Spleen (tissue), 7 donors: ENCODE data around the gene MCF2L.

Source experiments
- CTCF ChIP-seq, 11 experiments: fragments of 200-600 bp in 7 of 11; fragments of 450-650 bp in 4 of 11; sonication (generic) in 4 of 11; IDR thresholded peaks in 8 of 11; conservative IDR thresholded peaks in 3 of 11; 1 replicate in 7 of 11; 2 replicates in 4 of 11; pipeline versions ENCODE4 v1.4.0 to v1.8.0; 2016 to 2021; ENCODE audit warnings: antibody characterized with exemption in 11 of 11, inconsistent platforms in 4 of 11, mild to moderate bottlenecking in 1 of 11
- POLR2A ChIP-seq, 3 donors: fragments of 450-650 bp; IDR thresholded peaks; one replicate each; pipeline ENCODE4 v1.5.1; 2017; ENCODE audit warnings: antibody characterized with exemption in 3 of 3, mild to moderate bottlenecking in 1 of 3
- donor health status: DM: no; HTN: no; CAD: no; lungs with moderate emphysema.
- donor health status: DM: no; HTN: no; CAD: no.
- donor health status: DM: no; HTN: no; CAD: no.

- no peak for TF ChIP-seq CTCF (IDR thresholded peaks at IDR 0.05 in 8 of 11, conservative IDR thresholded peaks at IDR 0.05 in 3 of 11)
- TF ChIP-seq POLR2A (IDR thresholded peaks at IDR 0.05) = no peak
Observed at GRCh38 chr13:113120300-113121182, 151.5 kb downstream of the MCF2L start.
